ENCODE measurements around the gene PITPNM3.

Gene PITPNM3

DNA sequence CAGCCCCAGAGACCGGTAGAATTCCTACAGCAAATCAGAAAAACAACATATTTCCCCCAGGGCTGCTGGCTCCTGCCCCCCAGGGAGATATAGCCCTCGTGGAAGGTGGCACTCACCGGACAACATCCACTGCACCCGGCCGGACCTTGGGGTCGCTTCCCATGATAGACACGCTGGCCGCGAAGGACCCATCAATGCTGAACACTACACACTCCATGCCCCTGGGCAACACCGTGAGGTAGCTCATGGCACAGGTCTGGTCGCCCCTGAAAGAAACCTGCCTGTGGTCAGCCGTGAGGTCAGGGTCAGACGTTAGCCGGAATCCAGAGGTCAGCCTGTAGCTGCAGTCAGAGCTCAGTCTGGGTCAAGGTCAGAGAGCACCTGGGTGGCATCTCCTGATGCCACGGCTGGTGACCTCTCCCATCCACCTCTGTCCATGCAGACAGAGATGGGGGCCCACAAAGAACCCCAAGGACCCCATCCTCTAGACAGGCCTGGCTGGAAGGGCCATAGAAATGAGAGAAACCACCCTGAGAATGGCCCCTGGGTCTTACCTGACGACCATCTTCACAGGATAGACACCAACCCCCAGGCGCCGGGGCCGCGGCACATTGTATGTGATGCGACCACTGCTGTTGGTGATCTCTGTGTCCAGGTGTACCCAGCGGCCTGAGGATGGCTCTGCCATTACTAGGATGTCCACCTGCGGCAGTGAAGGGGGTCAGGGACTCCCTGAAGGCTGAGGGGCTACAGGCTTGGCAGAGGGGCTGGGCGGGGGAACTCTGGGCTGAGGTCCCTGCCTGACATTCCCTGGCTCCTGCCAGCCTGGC lies 92.5 kb downstream of the PITPNM3 start:
- no peak for DNase-seq

- no peak for DNase-seq
Observed at GRCh38 chr17:6462692-6463091, 93.7 kb downstream of the PITPNM3 start.

GRCh38 chr17:6461792-6462524 lies 94.4 kb downstream of the PITPNM3 start:
- no peak for DNase-seq

DNA sequence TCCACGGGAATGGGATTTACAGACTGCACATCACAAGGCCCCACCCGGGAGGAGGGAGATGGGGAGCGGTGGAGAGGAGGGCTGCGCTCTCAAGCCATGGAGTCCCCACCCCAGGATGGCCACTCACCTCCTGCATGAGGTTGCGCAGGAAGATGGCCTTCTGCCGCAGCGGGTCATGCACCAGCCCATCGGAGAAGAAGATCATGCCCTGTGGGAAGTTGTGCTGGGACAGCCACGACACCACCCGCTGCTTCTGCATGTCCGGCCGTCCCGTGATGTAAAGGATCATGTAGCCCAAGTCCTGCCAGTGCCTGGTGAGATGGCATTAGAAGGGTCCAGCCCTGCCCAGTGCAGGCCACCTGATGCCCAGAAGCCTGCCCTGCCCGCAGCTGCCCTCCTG lies 95.1 kb downstream of the PITPNM3 start:
- DNase-seq: no peak

DNA sequence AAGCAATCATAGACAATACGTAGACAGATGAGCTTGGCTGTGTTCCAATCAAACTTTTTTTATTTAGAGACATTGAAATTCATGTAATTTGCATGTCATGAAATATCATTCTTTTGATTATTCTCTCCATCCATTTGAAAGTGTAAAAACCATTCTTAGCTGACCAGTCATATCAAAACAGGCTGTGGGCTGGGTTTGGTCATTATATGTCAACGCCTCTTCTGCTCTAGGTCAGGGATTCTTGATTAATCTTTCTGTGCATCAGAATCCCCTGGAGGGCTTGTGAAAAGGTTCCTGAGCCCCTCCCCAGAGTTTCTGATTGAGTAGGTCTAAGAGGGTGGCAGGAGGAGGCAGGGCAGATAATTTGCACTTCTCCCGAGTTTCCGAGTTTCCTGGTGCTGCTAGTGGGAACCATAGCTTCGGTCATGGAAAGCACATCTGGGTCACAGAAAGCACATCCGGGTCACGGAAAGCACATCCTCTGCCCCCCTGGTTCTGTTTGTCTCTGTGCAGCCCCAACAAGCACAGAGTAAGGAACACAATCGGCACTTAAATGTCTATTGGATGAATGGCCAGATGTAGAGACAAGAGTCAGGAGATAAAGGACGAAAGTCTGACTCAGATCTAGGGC lies 95.7 kb downstream of the PITPNM3 start:
- DNase-seq: no peak

- no peak for DNase-seq
Observed at GRCh38 chr17:6458460-6458950, 97.8 kb downstream of the PITPNM3 start.

GRCh38 chr17:6457688-6458459 lies 98.5 kb downstream of the PITPNM3 start:
- DNase-seq: no peak

- no peak for DNase-seq
Observed at GRCh38 chr17:6456914-6457687, 99.3 kb downstream of the PITPNM3 start.

GRCh38 chr17:6456321-6456720 lies 100.0 kb downstream of the PITPNM3 start:
- no peak for DNase-seq

- peak in 2 of 56 donors; percentile 11 to 42 for DNase-seq
Observed at GRCh38 chr17:6455321-6455705, 101.0 kb downstream of the PITPNM3 start.

DNA sequence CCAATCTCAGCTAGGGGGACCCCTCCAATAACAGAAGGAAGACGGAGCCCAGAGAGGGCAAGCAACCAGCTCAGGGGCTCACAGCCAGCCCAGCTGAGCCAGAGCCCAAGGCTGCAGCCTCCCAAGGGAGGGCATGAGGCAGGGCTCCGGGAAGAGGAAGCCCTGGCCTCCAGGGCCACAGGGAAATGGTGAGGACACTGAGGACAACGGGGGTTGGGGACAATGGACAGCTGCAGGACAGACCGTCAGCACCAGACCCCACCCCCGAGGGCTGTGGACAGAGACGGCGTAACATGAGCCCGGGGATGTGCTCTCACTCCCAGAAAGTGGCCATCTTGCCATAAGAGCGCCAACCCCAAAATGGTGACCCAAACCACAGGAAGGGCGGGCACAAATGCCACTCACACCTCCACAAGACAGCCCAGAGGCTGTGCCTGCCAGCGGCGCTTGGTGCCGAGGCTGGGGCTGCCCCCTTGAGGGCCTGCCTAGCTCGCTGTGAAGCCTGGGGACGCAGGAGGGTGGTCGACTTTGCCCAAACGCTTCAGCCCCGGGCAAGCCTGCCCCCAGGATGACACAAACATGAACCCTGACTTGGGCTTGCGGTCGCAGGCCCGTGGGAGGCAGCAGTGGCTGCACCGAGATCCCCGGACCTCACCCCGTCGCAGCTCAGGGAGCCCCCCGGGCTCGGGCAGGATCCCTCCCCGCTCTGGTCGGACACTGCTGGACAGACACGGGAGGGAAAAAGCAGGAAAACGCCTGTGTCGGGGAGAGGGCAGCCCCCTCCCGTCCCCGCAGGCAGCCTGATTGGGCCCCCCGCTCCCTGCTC lies 101.6 kb downstream of the PITPNM3 start:
- no peak for DNase-seq

DNA sequence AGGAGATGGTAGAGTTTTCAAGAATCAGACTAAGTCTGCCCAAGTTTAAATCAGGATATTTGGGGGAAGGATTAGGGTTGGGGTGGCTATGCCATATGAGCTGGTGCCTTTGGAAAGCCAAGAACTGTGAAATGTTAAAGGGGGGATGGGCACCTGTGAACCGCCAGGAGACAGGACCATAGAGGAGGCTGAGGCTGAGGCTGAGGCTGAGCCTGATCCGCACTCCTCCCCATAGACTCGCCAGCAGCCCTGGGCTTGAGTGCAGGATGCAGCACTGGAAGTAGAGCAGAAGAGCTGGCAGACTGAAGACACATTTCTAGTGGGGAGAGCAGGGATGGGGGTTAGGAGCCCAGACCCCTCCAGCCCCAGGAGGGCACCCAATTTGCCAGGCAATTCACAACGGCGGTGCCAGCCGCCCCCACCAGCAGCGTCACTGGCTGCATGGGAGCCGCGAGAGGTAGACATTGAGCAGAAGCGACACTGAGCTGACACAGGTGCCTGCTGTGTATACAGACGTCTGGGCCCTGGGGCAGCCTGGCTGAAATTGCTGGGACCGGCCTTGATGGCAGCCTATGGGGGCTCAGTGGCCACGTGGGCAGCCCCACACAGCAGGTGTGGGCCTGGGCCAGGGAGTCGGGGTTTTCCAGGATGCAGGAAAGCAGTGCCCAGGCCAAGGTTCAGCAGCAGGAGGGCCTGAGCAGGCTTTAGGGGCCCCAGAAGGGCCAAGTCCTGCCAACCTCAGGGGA lies 102.9 kb downstream of the PITPNM3 start:
- no peak for DNase-seq

DNA sequence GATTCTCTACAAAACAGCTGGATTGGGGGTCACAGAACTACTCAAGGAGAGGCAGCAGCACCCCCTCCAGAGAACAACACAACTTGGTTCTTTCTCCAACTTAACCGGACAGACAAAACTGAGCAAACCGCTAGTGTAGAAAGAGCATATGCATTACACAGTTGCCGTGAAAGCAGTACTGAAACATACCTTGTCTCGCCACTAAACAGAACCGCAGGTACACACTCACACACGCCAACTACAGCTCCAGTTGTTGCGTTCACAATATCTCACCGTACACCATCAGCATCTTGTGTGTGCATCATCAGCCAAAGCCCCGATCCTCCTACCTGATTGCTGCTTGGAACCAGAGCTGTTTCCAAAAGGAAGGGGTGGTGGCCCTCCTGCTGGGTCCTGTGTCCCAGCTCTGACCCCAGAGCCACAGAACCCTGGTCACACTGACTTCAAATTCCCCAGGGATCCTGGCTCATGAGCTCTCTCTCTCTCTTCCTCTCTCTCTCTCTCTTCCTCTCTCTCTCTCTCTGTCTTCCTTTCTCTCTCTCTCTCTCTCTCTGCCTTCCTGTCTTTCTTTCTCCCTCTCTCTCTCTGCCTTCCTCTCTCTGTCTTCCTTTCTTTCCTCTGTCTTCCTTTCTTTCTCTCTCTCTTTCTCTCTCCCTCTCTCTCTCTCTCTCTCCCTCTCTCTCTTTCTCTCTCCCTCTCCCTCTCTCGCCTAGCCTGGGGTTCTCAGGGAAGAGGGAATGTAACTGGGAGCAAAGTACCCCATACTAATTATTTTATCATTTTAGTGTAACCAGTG lies 103.7 kb downstream of the PITPNM3 start:
- DNase-seq: no peak

GRCh38 chr17:6450926-6451832 lies 105.2 kb downstream of the PITPNM3 start:
- DNase-seq: no peak

DNA sequence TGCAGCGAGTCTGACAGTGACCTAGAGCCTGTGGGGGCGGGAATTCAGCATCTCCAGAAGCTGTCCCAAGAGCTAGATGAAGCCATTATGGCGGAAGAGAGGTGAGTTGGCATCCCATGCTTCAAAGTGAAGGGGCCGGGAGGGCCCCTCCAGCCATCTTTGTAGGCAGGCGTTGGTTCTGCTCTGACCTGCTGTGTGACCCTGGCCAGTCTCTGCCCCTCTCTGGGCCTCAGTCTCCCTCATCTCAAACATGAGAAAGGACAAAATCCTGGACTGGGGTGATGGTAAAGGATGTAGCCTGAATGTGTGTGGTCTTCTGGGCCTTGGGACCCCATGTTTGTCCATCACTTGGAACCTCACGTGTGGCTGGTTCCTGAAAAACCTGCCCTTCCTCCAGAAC lies 107.0 kb downstream of the PITPNM3 start:
- no peak for DNase-seq

DNA sequence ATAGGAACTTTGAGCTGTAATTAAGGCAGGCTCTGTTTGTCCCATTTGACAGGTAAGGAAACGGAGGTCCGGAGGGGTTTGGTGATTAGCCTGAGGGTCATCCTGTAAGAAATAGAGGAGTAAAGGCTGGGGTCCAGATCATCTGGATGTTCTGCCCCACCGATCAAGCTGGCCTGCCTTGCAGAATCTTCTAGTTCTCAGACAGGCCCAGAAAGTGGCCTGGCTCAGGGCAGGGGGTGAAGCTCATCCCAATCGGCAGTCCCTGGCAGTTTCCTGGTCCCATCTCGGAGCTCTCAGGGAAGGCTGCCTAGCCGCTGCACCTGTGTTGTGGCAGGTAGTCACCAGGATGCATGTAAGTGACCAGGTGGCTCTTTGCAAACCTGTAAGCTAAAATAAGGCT lies 107.9 kb downstream of the PITPNM3 start:
- no peak for DNase-seq
